HuH-7.5 (cell line): ENCODE measurements around the gene LPP.

Experiments used
- DNase-seq: peaks from one replicate; pipeline ENCODE4 v3.0.0; 2011; ENCODE audit warnings: low spot score

Gene LPP

GRCh38 chr3:188299068-188299467 is 145.1 kb downstream of the LPP start:
- DNase-seq = no peak

GRCh38 chr3:188299708-188300107 is 145.8 kb downstream of the LPP start:
- DNase-seq = no peak

GRCh38 chr3:188301147-188301546 is 147.2 kb downstream of the LPP start:
- DNase-seq = no peak

- no peak for DNase-seq
Observed at GRCh38 chr3:188303286-188303799, 149.4 kb downstream of the LPP start.

- no peak for DNase-seq
Observed at GRCh38 chr3:188303823-188304222, 149.9 kb downstream of the LPP start.

GRCh38 chr3:188304501-188304900 is 150.5 kb downstream of the LPP start:
- no peak for DNase-seq

GRCh38 chr3:188305220-188305619 is 151.3 kb downstream of the LPP start:
- DNase-seq = no peak

GRCh38 chr3:188306435-188307005 is 152.6 kb downstream of the LPP start:
- DNase-seq = no peak

GRCh38 chr3:188309437-188310269 is 155.7 kb downstream of the LPP start:
- DNase-seq = no peak

GRCh38 chr3:188310270-188310710 is 156.3 kb downstream of the LPP start:
- DNase-seq = no peak

- no peak for DNase-seq
Observed at GRCh38 chr3:188315553-188315952, 161.6 kb downstream of the LPP start.

GRCh38 chr3:188316021-188316722 is 162.2 kb downstream of the LPP start:
- DNase-seq = peak; percentile 29

- no peak for DNase-seq
Observed at GRCh38 chr3:188316723-188317070, 162.7 kb downstream of the LPP start.

- DNase-seq = no peak
Observed at GRCh38 chr3:188319569-188319968, 165.6 kb downstream of the LPP start.

GRCh38 chr3:188320757-188321156 is 166.8 kb downstream of the LPP start:
- DNase-seq = no peak

- DNase-seq = no peak
Observed at GRCh38 chr3:188321258-188321657, 167.3 kb downstream of the LPP start.

- no peak for DNase-seq
Observed at GRCh38 chr3:188322135-188322887, 168.4 kb downstream of the LPP start.

- no peak for DNase-seq
Observed at GRCh38 chr3:188323067-188323842, 169.3 kb downstream of the LPP start.

GRCh38 chr3:188326111-188326510 is 172.2 kb downstream of the LPP start:
- no peak for DNase-seq

- no peak for DNase-seq
Observed at GRCh38 chr3:188326968-188327367, 173.0 kb downstream of the LPP start.

- DNase-seq = no peak
Observed at GRCh38 chr3:188327433-188327832, 173.5 kb downstream of the LPP start.
